Gastrocnemius medialis (tissue), 4 donors: ENCODE data around the gene TBC1D22B.

Experiments
- CTCF ChIP-seq, 5 experiments: fragments of 450-650 bp in 3 of 5; fragments of 200-600 bp in 2 of 5; sonication (generic) in 2 of 5; IDR thresholded peaks in 4 of 5; conservative IDR thresholded peaks in 1 of 5; 1 replicate in 4 of 5; 2 replicates in 1 of 5; pipeline ENCODE4 v1.5.1; 2016 to 2019; ENCODE audit warnings: antibody characterized with exemption in 5 of 5, mild to moderate bottlenecking in 3 of 5, moderate library complexity in 3 of 5
- POLR2A ChIP-seq, 2 donors: fragments of 450-650 bp; IDR thresholded peaks; one replicate each; pipeline ENCODE4 v1.6.1; 2017; ENCODE audit warnings: antibody characterized with exemption in 2 of 2, mild to moderate bottlenecking in 2 of 2, moderate library complexity in 2 of 2

DNA sequence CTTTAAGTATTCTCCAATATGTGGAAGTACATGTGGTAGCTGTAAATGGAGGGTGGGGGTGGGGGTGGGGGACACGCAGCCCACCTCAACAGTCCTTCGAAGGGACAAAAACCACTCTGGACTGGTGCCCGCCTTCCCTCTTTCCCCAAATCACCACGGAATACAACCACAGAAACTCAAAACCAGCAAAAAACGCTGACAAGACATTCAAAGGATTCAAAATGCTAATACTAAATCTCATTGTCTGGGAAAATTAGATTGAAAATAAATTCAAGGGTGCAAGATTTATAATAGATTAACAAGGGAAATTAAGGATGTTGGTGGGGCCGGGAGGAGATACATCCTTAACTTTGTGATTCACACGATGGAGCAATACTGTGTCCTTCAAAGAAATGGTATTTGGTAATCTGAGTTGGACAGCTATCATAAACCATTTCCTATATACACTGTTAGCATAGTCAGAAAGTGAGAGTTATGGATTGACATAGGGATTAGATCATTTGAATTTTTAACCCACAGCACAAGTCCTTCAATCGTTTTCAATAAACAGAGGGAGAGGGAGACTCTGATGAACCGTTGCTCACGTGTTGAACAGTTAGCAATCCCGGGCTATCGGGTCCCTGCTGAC lies 766 bp upstream of the TBC1D22B start:
- TF ChIP-seq CTCF (IDR thresholded peaks at IDR 0.05 in 4 of 5, conservative IDR thresholded peaks at IDR 0.05 in 1 of 5): no peak
- TF ChIP-seq POLR2A (IDR thresholded peaks at IDR 0.05): no peak
